HG03457 (cell line): Measurements from ENCODE around the gene SPDYE18.
"Not testable (repeated sequence)": the region's sequence is repeated elsewhere in the genome, so short reads cannot be mapped to it uniquely, and the experiment has no call there.

Source experiments
- ATAC-seq: cut with Tn5 transposase; IDR thresholded peaks from one replicate; pipeline ENCODE4 v1.9.1; 2021; ENCODE audit warnings: moderate number of reproducible peaks; ENCODE audit not compliant: unreplicated experiment

The SPDYE18 gene

GRCh38 chr7:77006127-77007110 lies 55.9 kb downstream of the SPDYE18 start:
- not testable (repeated sequence) for ATAC-seq

GRCh38 chr7:77005461-77006057 lies 56.8 kb downstream of the SPDYE18 start:
- ATAC-seq: not testable (repeated sequence)

- not testable (repeated sequence) for ATAC-seq
Observed at GRCh38 chr7:77004151-77004550, 58.2 kb downstream of the SPDYE18 start.

- ATAC-seq: not testable (repeated sequence)
Observed at GRCh38 chr7:77003241-77003640, 59.1 kb downstream of the SPDYE18 start.

- not testable (repeated sequence) for ATAC-seq
Observed at GRCh38 chr7:77002678-77003233, 59.6 kb downstream of the SPDYE18 start.

- ATAC-seq: not testable (repeated sequence)
Observed at GRCh38 chr7:77002104-77002503, 60.3 kb downstream of the SPDYE18 start.
